GM12892 (cell line): ENCODE data around the gene MAGEE2.

Experiments used
- POLR2A ChIP-seq: IDR thresholded peaks from 2 replicates; pipeline ENCODE4 v1.6.1; 2011; ENCODE audit warnings: low read depth, low read length, control low read depth
- POLR2AphosphoS5 ChIP-seq: IDR thresholded peaks from 2 replicates; pipeline ENCODE4 v1.6.1; 2011; ENCODE audit warnings: low read depth, low read length, control low read depth
- TAF1 ChIP-seq: IDR thresholded peaks from 2 replicates; pipeline ENCODE4 v1.6.1; 2011; ENCODE audit warnings: low read depth, mild to moderate bottlenecking, control low read depth, low read length, borderline replicate concordance

- TF ChIP-seq TAF1 (no peak), POLR2A (no peak), POLR2AphosphoS5 (no peak)
Measured at GRCh38 chrX:75786290-75786689, 1.2 kb upstream of the MAGEE2 start.
